DLD1 (cell line): ENCODE results near the gene GTPBP2.

ENCODE experiments used
- in situ Hi-C: cut with HindIII; loops from 2 replicates; pipeline ENCODE4 v1.10.0; 2017; ENCODE audit warnings: low sequenced_read_pairs

The GTPBP2 gene

DNA sequence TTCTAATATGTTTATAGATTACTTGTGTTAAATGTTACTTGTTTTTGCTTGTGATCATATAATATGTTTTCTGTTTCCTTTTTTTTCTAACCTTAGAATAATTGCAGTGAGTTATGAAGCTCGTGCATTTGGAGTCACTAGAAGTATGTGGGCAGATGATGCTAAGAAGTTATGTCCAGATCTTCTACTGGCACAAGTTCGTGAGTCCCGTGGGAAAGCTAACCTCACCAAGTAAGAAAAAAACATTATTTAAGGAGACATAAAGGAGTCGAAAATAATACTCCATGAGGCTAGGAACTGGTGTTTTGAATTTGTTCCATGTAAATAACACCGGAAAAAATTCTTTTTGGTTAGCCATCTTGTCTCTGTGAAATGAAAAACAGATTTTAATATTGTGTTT is 46.2 kb downstream of the GTPBP2 start:
- in situ Hi-C loops: no loop called here

DNA sequence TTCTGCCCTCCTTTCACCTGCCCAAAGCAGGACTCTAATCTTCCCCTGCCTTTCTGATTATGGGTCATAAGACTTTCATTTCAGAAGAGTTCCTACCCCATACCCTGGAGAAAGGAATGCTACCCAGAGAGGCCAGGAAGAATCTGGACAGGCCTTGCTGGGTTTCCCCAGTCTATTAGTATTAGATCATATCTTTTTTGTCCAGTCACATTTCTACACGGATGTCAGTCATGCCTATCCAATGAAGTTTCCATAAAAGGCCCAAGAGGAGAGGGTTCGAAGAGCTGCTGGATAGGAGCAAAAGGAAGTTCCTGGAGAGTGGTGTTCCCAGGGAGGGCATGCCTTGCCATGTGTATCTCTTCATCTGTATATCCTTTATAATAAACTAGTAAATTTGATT is 49.9 kb downstream of the GTPBP2 start:
- in situ Hi-C loops: no loop called here

DNA sequence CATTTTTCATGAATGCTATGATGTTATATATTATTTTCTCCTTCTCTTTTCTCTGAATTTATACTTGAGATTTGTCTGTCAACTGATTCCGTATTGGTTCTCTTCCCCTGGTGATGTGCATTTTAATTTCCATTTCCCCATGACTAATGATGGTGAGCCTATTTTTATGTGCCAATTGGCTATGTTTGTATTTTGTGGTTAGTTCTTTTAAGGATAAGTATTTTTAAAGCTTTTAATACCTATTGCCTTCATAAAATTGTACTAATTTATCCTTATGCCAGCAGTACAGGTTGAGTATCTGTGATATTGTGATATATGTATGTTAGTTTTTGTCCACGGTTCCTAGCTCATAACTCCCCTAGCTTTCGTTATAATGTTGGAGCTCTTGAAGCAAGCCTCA is 50.3 kb downstream of the GTPBP2 start:
- in situ Hi-C loops: no loop called here

- in situ Hi-C loops: no loop called here
These were observed 53.1 kb downstream of the GTPBP2 start, which contains the start of the genes POLH and XPO5 for GRCh38 chr6:43575772-43576551. TSS of gene POLH (plus strand) at chr6:43576185. CDS start at chr6:43582320, 6,135 bp downstream. TSS of gene XPO5 (minus strand) at chr6:43576038. CDS start at chr6:43575864, 174 bp downstream.

DNA sequence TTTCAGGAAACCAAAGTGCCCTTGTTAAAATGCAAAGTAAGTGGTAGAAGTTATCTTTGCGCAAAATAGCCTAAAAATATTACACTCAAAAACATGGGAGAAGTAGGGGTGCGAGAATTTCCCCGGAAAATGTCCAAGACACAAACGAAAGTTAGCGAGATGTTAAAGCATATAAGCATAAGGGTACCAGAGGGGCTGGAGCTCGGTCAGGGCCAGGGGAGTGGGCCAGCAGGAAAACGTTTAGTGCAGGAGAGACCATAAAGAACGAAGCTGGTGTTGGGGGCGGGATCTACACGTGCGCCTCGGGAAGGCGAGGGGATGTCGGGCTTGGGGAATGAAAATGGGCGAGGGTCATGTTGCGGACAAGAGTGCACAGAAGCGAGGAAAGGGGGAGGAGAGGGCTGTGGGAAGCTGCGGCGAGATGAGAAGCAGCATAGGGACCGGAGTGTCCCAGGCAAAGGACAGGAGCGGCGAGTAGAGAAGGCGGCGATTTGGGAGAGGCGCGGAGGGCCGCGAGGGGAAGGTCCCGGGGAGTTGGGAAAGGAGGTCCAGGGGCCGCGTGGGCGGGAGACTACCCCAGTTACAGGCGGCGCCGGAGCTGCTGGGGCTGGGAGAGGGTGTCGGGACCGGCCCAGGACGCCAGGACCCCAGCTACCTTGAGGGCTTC is 53.8 kb downstream of the GTPBP2 start:
- in situ Hi-C loops: no loop called here

GRCh38 chr6:43572015-43572414 is 57.0 kb downstream of the GTPBP2 start:
- in situ Hi-C loops: no loop called here

DNA sequence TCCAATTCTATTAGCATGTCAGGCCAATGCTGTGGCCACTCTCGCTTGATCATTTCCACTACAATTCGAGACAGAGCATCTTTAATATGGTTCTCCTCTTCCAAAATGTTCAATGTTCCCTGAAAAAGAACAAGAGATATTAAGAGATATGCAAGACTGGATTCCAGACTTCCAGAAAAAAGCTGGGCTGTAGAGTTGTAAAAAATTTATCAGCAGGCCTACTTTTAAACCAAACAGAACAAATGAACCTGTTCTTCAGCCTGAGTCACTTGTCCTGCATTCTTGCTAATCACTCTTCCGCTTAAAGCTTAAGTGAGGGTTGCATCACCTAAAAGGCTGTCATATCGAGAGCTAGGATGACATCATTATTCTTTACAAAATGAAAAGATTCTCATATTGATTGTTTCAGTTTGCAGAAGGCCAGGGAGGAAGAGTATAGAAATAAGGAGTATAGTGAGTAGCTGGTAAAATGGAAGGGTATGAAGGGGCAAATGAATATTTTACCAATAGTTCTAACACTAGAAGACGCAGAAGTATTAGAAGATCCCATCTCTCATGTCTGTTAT is 58.1 kb downstream of the GTPBP2 start:
- in situ Hi-C loops: no loop called here
